ENCODE data around the gene RICTOR. TPM values are rescaled to one million over a fixed set of nuclear protein-coding genes. Genes with fewer than 3 reads are reported as not detected.
A peak's percentile ranks its signal among the peaks of the same experiment; 100 is the strongest.

RICTOR gene
- total RNA-seq, 3 donors from 2014 or later = 14.1 to 19.2 (median 18.0) TPM

- ATAC-seq (no peak), DNase-seq (no peak)
- Mint-ChIP-seq H3K4me3 (no peak overlapping the region), H3K9me3 (no peaks in the 10 kb centered on the region), H3K27me3 (ENCODE audit: low read depth) (peaks cover 34% of the 10 kb centered on the region), H3K36me3 (ENCODE audit: insufficient read depth) (no peaks in the 10 kb centered on the region), H3K4me1 (ENCODE audit: low read depth) (peaks cover 21% of the 10 kb centered on the region)
These were observed 2.8 kb upstream of the RICTOR start for GRCh38 chr5:39076757-39077728.

- DNase-seq = no peak
- Mint-ChIP-seq H3K4me1 (ENCODE audit: low read depth) (peaks cover 29% of the 10 kb centered on the region), H3K36me3 (ENCODE audit: insufficient read depth) (no peaks in the 10 kb centered on the region), H3K27me3 (ENCODE audit: low read depth) (peaks cover 28% of the 10 kb centered on the region), H3K9me3 (no peaks in the 10 kb centered on the region), H3K4me3 (no peak overlapping the region)
- no peak for ATAC-seq
These were observed 2.0 kb upstream of the RICTOR start for GRCh38 chr5:39076101-39076756.

GRCh38 chr5:39073767-39074016 lies 507 bp downstream of the RICTOR start:
- Mint-ChIP-seq H3K9me3 (no peaks in the 10 kb centered on the region), H3K27me3 (ENCODE audit: low read depth) (peaks cover 16% of the 10 kb centered on the region), H3K4me1 (ENCODE audit: low read depth) (peaks cover 43% of the 10 kb centered on the region), H3K36me3 (ENCODE audit: insufficient read depth) (peaks cover 6% of the 10 kb centered on the region), H3K4me3 (peak overlapping the region; percentile 95)
- DNase-seq (no peak), ATAC-seq (peak in 1 of 2 donors; percentile 51)

GRCh38 chr5:39072925-39073766 lies 1.1 kb downstream of the RICTOR start:
- ATAC-seq (peak; percentile 29 to 32), DNase-seq (peak; percentile 15)
- no peaks in the 10 kb centered on the region for H3K9me3 Mint-ChIP-seq
- peaks cover 13% of the 10 kb centered on the region for H3K27me3 Mint-ChIP-seq (ENCODE audit: low read depth)
- peaks cover 46% of the 10 kb centered on the region for H3K4me1 Mint-ChIP-seq (ENCODE audit: low read depth)
- peaks cover 12% of the 10 kb centered on the region for H3K36me3 Mint-ChIP-seq (ENCODE audit: insufficient read depth)
- H3K4me3 Mint-ChIP-seq = peak overlapping the region; percentile 95

GRCh38 chr5:39068099-39068498 lies 6.1 kb downstream of the RICTOR start:
- Mint-ChIP-seq H3K9me3 (peaks cover 16% of the 10 kb centered on the region), H3K4me1 (ENCODE audit: low read depth) (peaks cover 55% of the 10 kb centered on the region), H3K36me3 (ENCODE audit: insufficient read depth) (peaks cover 38% of the 10 kb centered on the region), H3K27me3 (ENCODE audit: low read depth) (no peaks in the 10 kb centered on the region), H3K4me3 (no peak overlapping the region)
- ATAC-seq = no peak
- no peak for DNase-seq

GRCh38 chr5:39064450-39064849 lies 9.7 kb downstream of the RICTOR start:
- DNase-seq (no peak), ATAC-seq (peak; percentile 19 to 20)
- H3K9me3 Mint-ChIP-seq = peaks cover 16% of the 10 kb centered on the region
- no peaks in the 10 kb centered on the region for H3K27me3 Mint-ChIP-seq (ENCODE audit: low read depth)
- peaks cover 66% of the 10 kb centered on the region for H3K4me1 Mint-ChIP-seq (ENCODE audit: low read depth)
- no peak overlapping the region for H3K4me3 Mint-ChIP-seq
- H3K36me3 Mint-ChIP-seq (ENCODE audit: insufficient read depth) = peaks cover 36% of the 10 kb centered on the region

GRCh38 chr5:39063037-39063436 lies 11.2 kb downstream of the RICTOR start:
- Mint-ChIP-seq H3K4me1 (ENCODE audit: low read depth) (peaks cover 72% of the 10 kb centered on the region), H3K9me3 (peaks cover 16% of the 10 kb centered on the region), H3K36me3 (ENCODE audit: insufficient read depth) (peaks cover 26% of the 10 kb centered on the region), H3K27me3 (ENCODE audit: low read depth) (no peaks in the 10 kb centered on the region), H3K4me3 (no peak overlapping the region)
- ATAC-seq (no peak), DNase-seq (no peak)

- peak in 1 of 2 donors; percentile 11 for ATAC-seq
- H3K4me1 Mint-ChIP-seq (ENCODE audit: low read depth) = peaks cover 72% of the 10 kb centered on the region
These were observed 11.7 kb downstream of the RICTOR start for GRCh38 chr5:39062530-39062929.

GRCh38 chr5:39062104-39062503 lies 12.1 kb downstream of the RICTOR start:
- Mint-ChIP-seq H3K4me1 (ENCODE audit: low read depth) (peaks cover 72% of the 10 kb centered on the region), H3K27me3 (ENCODE audit: low read depth) (no peaks in the 10 kb centered on the region), H3K36me3 (ENCODE audit: insufficient read depth) (peaks cover 18% of the 10 kb centered on the region), H3K4me3 (no peak overlapping the region), H3K9me3 (peaks cover 11% of the 10 kb centered on the region)
- no peak for ATAC-seq
- no peak for DNase-seq

More at GRCh38 chr5:39062530-39062929, 11.7 kb downstream of the RICTOR start:
- DNase-seq = no peak
- Mint-ChIP-seq H3K27me3 (ENCODE audit: low read depth) (no peaks in the 10 kb centered on the region), H3K9me3 (peaks cover 14% of the 10 kb centered on the region), H3K36me3 (ENCODE audit: insufficient read depth) (peaks cover 22% of the 10 kb centered on the region), H3K4me3 (no peak overlapping the region)

- Mint-ChIP-seq H3K9me3 (no peaks in the 10 kb centered on the region), H3K27me3 (ENCODE audit: low read depth) (no peaks in the 10 kb centered on the region), H3K4me3 (no peak overlapping the region), H3K36me3 (ENCODE audit: insufficient read depth) (peaks cover 10% of the 10 kb centered on the region), H3K4me1 (ENCODE audit: low read depth) (peaks cover 73% of the 10 kb centered on the region)
- ATAC-seq (no peak), DNase-seq (no peak)
These were observed 15.1 kb downstream of the RICTOR start for GRCh38 chr5:39059064-39059463.

GRCh38 chr5:39058178-39058921 lies 15.8 kb downstream of the RICTOR start:
- peak overlapping the region; percentile 70 for H3K4me3 Mint-ChIP-seq
- no peaks in the 10 kb centered on the region for H3K9me3 Mint-ChIP-seq
- H3K27me3 Mint-ChIP-seq (ENCODE audit: low read depth) = no peaks in the 10 kb centered on the region
- DNase-seq = no peak
- H3K4me1 Mint-ChIP-seq (ENCODE audit: low read depth) = peaks cover 72% of the 10 kb centered on the region
- ATAC-seq = peak in 1 of 2 donors; percentile 41
- H3K36me3 Mint-ChIP-seq (ENCODE audit: insufficient read depth) = peaks cover 11% of the 10 kb centered on the region

- Mint-ChIP-seq H3K4me1 (ENCODE audit: low read depth) (peaks cover 71% of the 10 kb centered on the region), H3K36me3 (ENCODE audit: insufficient read depth) (peaks cover 11% of the 10 kb centered on the region)
These were observed 16.5 kb downstream of the RICTOR start for GRCh38 chr5:39057734-39058133.

GRCh38 chr5:39055768-39056398 lies 18.3 kb downstream of the RICTOR start:
- no peak for ATAC-seq
- H3K4me1 Mint-ChIP-seq (ENCODE audit: low read depth) = peaks cover 63% of the 10 kb centered on the region
- H3K36me3 Mint-ChIP-seq (ENCODE audit: insufficient read depth) = peaks cover 11% of the 10 kb centered on the region
- no peaks in the 10 kb centered on the region for H3K9me3 Mint-ChIP-seq
- no peaks in the 10 kb centered on the region for H3K27me3 Mint-ChIP-seq (ENCODE audit: low read depth)
- no peak for DNase-seq
- no peak overlapping the region for H3K4me3 Mint-ChIP-seq

More at GRCh38 chr5:39057734-39058133, 16.5 kb downstream of the RICTOR start:
- Mint-ChIP-seq H3K4me3 (peak overlapping the region; percentile 70), H3K9me3 (no peaks in the 10 kb centered on the region), H3K27me3 (ENCODE audit: low read depth) (no peaks in the 10 kb centered on the region)
- DNase-seq (no peak), ATAC-seq (no peak)
